Measurements from ENCODE around the gene QDPR.

The QDPR gene

GRCh38 chr4:17437396-17437795 lies 74.5 kb downstream of the QDPR start:
- TF ChIP-seq FOXK2 (IDR thresholded peaks at IDR 0.05) = no peak
- TF ChIP-seq ARNT (IDR thresholded peaks at IDR 0.05) = no peak
- no peak for TF ChIP-seq TARDBP (IDR thresholded peaks at IDR 0.05)
- TF ChIP-seq FOXM1 (IDR thresholded peaks at IDR 0.05; ENCODE audit: borderline replicate concordance) = no peak
- TF ChIP-seq LEF1 (IDR thresholded peaks at IDR 0.05; ENCODE audit: borderline replicate concordance) = no peak
- TF ChIP-seq SUZ12 (IDR thresholded peaks at IDR 0.05) = no peak
- TF ChIP-seq NFRKB (IDR thresholded peaks at IDR 0.05) = no peak
- no peak for TF ChIP-seq CTBP1 (IDR thresholded peaks at IDR 0.05; ENCODE audit: borderline replicate concordance)
- CTCF ChIA-PET = no interaction called here
- POLR2A ChIA-PET = no interaction called here
- no peak for DNase-seq (ENCODE audit: extremely low spot score)

GRCh38 chr4:17436750-17437090 lies 75.2 kb downstream of the QDPR start:
- ChIA-PET POLR2A (no interaction called here), CTCF (no interaction called here)
- TF ChIP-seq SP1 (IDR thresholded peaks at IDR 0.05) = no peak
- TF ChIP-seq PKNOX1 (IDR thresholded peaks at IDR 0.05) = no peak
- TF ChIP-seq ARNT (IDR thresholded peaks at IDR 0.05) = no peak
- no peak for TF ChIP-seq TARDBP (IDR thresholded peaks at IDR 0.05)
- no peak for TF ChIP-seq FOXK2 (IDR thresholded peaks at IDR 0.05)
- TF ChIP-seq ELF4 (IDR thresholded peaks at IDR 0.05) = no peak
- TF ChIP-seq BHLHE40 (IDR thresholded peaks at IDR 0.05; ENCODE audit: borderline replicate concordance) = no peak
- TF ChIP-seq L3MBTL2 (conservative IDR thresholded peaks at IDR 0.05) = no peak
- TF ChIP-seq CTBP1 (IDR thresholded peaks at IDR 0.05; ENCODE audit: borderline replicate concordance) = no peak
- no peak for TF ChIP-seq ZNF384 (IDR thresholded peaks at IDR 0.05)
- TF ChIP-seq FOXA1 (IDR thresholded peaks at IDR 0.05) = no peak
- no peak for TF ChIP-seq SUZ12 (IDR thresholded peaks at IDR 0.05)
- no peak for TF ChIP-seq LEF1 (IDR thresholded peaks at IDR 0.05; ENCODE audit: borderline replicate concordance)
- no peak for TF ChIP-seq NFRKB (IDR thresholded peaks at IDR 0.05)
- TF ChIP-seq FOXM1 (IDR thresholded peaks at IDR 0.05; ENCODE audit: borderline replicate concordance) = no peak
- no peak for TF ChIP-seq HDGF (IDR thresholded peaks at IDR 0.05; ENCODE audit: borderline replicate concordance)
- no peak for DNase-seq (ENCODE audit: extremely low spot score)

Data from HEK293T (cell line).